CD4-positive, alpha-beta T cell treated with Interleukin-6 at 100 ng/mL for 8 hours (primary cell): ENCODE results near the gene STYXL2.

Source experiments
- DNase-seq: peaks from one replicate; pipeline ENCODE4 v3.0.0-alpha.2; 2020; ENCODE audit warnings: mixed read lengths, low spot score

STYXL2 gene

GRCh38 chr1:167093846-167094516 is at the start of gene STYXL2:
Gene STYXL2, plus strand, starts transcription at chr1:167094075. Its CDS starts 775 bp downstream, at chr1:167094850.
- no peak for DNase-seq

GRCh38 chr1:167051907-167052306 is 42.0 kb upstream of the STYXL2 start:
- DNase-seq = no peak

GRCh38 chr1:167052389-167052788 is 41.5 kb upstream of the STYXL2 start:
- DNase-seq = no peak

GRCh38 chr1:167054531-167054930 is 39.3 kb upstream of the STYXL2 start:
- DNase-seq = no peak

GRCh38 chr1:167054946-167055630 is 38.8 kb upstream of the STYXL2 start:
- DNase-seq = no peak

GRCh38 chr1:167056529-167057231 is 37.2 kb upstream of the STYXL2 start:
- DNase-seq = no peak

- no peak for DNase-seq
Observed at GRCh38 chr1:167057241-167057688, 36.6 kb upstream of the STYXL2 start.

GRCh38 chr1:167059045-167059808 is 34.6 kb upstream of the STYXL2 start:
- peak; percentile 57 for DNase-seq

GRCh38 chr1:167059809-167060107 is 34.1 kb upstream of the STYXL2 start:
- no peak for DNase-seq

- DNase-seq = no peak
Observed at GRCh38 chr1:167060141-167061072, 33.5 kb upstream of the STYXL2 start.

GRCh38 chr1:167061073-167061464 is 32.8 kb upstream of the STYXL2 start:
- no peak for DNase-seq

GRCh38 chr1:167064621-167065020 is 29.3 kb upstream of the STYXL2 start:
- DNase-seq = no peak

GRCh38 chr1:167065471-167065870 is 28.4 kb upstream of the STYXL2 start:
- no peak for DNase-seq

GRCh38 chr1:167066333-167067122 is 27.3 kb upstream of the STYXL2 start:
- DNase-seq = peak; percentile 74

GRCh38 chr1:167067904-167068303 is 26.0 kb upstream of the STYXL2 start:
- DNase-seq = no peak

- DNase-seq = no peak
Observed at GRCh38 chr1:167068761-167069160, 25.1 kb upstream of the STYXL2 start.

GRCh38 chr1:167071286-167071685 is 22.6 kb upstream of the STYXL2 start:
- DNase-seq = no peak

GRCh38 chr1:167076136-167076710 is 17.7 kb upstream of the STYXL2 start:
- no peak for DNase-seq

- DNase-seq = no peak
Observed at GRCh38 chr1:167077128-167077867, 16.6 kb upstream of the STYXL2 start.

- DNase-seq = no peak
Observed at GRCh38 chr1:167077868-167078210, 16.0 kb upstream of the STYXL2 start.
